GM19025 (cell line): ENCODE results near the gene POLE.

Experiments used
- ATAC-seq: cut with Tn5 transposase; IDR thresholded peaks from one replicate; pipeline ENCODE4 v1.9.1; 2021; ENCODE audit warnings: mild to moderate bottlenecking, low read depth, moderate library complexity; ENCODE audit not compliant: unreplicated experiment

Gene POLE

DNA sequence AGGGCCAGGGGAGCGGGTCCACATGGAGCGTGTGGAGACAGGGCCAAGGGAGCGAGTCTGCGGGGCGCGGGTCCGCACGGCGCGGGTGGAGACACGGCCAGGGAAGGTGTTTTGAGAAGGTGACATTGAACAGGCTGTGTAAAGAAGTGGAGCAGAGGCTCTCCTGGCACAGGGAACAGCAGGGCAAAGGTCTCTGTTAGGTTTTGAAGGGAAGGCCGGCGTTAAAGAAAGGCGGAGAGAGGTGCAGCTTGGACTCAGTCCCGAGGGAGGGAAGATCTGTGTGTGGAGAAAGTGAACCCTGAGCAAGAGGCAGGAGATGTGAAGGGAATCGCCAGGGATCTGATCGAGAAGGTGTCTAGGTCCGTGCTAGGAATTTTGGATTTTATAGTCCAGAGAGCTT is 2.1 kb upstream of the POLE start:
- no peak for ATAC-seq

- peak; percentile 10 for ATAC-seq
These were observed 324 bp downstream of the POLE start for GRCh38 chr12:132686825-132687210.

DNA sequence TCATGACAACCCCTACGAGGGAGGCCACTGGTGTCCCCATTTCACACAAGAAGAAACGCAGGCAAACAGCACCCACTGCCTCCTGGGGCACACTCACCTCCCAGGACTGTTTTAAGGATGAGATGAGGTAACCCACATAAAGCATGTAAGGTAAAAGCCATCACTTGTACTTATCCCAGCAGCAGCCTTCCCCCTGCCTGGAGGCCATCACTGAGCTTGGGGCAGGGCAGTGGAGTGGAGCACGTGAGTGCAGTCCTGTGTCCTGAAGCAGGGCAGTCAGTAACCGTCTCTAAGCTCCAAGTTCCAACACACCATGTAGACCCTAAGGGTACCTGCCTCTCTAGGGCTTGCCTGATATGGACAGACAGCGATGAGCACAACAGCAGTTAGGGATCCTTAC is 1.7 kb downstream of the POLE start:
- ATAC-seq = no peak

DNA sequence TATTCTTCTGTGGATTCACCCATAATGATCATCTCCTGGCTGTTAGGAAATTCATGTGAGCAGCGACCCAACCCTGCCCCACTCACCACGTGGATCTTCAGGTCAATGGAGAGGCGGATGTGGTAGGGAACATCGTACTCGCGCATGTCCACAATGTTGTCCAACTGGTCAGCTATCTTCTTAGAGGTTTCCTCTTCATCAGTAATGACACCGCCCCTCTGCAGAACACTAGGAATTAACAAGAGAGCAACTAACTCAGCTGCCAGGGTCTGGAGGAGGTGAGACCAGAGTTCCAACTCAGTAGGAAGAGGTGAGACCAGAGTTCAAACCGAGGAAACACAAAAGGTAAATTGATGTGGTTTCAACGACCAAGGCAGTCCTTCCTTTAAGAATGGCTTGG is 9.7 kb downstream of the POLE start:
- ATAC-seq = no peak

DNA sequence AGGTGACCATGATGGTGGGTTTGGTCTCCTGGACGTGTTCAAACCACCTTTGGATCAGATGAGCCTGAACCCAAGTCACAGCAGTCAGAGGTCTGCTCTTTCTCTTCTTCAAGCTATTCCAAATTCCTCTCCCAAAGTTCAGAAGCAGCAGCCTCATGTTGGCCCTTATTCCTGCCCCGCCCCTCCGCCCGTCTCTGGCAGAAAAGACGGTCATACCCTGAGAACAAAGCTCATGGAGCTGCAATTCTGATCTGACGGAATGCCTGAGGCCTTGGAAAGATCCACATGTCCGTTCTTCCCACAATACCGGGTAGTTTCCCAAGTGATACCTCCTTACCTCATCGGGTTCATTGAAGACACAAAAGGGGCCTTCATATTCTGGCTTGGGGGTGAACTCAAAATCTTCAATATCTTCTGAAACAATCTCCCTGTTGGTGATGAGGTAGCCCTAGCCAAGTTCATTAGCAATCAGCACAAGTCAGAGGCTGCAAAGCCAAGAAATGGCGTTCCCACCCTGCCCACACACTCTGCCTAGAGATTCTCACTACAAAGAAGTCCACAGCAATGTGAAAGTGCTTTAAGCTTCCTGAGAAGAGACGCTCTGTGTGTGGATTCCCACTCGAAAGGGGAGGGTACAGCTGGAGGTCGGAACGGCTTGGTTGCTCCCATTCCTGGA is 11.2 kb downstream of the POLE start:
- no peak for ATAC-seq

- no peak for ATAC-seq
These were observed 12.6 kb downstream of the POLE start for GRCh38 chr12:132674561-132674960.

DNA sequence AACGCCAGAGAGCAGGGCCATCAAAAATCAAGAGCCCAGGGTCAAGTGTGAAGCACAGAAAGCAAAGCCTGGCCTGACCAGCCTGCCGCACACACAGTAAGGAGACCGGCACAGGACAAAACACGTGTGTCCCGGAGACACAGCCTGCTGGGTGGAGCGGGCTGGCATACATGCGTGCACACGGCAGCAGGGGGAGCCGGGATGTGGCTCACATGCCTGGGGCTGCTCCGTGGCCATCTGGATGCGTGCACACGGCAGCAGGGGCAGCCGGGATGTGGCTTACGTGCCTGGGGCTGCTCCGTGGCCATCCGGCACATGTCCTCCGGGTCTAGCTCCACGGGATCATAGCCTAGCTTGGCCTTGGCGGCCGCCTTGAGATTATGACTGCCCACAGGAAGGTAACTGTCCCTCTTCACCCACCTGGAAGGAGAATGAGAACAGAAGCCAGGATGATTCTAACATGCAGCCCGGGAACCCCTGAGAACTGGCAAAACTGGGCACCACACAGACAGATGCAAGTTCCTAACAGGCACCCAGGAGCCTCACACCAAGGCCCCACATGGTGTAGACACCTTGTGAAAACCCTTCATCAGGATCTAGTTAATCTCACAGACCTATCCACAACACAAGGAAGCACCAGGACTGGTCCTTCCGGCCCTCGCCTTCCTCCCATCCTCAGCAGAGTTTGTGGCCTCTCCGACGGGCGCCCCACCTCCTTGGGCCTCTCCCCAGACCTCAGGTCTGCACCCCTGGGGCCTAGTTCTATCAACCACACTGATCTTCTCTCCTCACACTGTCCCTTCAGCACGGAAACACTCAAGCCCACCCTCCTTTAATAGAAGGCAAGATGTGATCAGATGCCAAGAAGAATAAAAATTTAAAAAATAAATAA is 13.6 kb downstream of the POLE start:
- no peak for ATAC-seq

- ATAC-seq = no peak
These were observed 14.5 kb downstream of the POLE start for GRCh38 chr12:132672678-132673077.

DNA sequence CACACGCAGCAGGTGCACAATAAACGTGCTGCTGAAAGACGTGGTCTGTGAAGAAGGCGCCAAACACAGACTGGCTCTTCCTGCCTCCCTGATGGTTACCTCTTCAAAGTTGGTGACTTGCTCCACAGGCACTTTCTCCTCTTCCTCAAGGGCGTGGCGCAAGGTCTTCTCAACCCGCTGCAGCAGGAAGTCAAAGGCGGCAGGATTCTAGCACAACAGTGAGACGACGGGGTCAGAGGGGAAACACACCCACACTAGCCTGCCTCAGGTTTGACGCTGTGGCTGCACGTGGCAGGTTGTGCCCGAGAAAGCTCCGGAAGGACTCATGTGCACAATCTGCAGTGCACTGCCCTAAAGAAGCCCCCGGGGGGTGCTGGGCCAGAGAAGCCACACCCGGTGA is 15.0 kb downstream of the POLE start:
- no peak for ATAC-seq

DNA sequence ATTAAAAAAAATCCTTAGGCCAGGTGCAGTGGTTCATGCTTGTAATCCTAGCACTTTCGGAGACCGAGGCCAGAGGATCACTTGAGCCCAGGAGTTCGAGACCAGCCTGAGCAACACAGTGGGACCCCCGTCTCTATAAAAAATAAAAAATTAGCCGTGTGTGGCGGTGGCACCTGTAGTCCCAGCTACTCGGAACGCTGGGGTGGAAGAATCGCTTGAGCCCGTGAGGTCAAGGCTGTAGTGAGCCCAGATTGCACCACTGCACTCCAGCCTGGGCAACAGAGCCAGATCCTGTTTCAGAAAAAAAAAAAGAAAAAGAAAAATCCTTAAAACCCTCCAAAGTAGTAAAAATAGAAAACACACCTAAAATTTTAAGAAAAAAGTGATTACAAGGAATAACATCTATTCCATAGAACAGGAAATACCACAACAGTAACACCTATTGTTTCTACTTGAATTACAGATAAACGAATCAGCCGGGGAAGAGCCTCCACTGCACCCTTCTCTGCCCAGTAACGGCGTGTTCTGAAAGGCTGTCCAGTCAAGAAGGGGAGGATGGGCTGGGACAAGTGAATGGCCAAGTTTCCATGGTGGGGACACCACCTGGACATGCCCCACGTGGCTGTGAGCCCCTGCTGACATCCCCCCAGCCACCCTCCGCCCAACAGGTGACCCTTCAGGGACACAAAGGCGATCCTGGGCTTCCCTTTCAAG is 17.8 kb downstream of the POLE start:
- no peak for ATAC-seq

DNA sequence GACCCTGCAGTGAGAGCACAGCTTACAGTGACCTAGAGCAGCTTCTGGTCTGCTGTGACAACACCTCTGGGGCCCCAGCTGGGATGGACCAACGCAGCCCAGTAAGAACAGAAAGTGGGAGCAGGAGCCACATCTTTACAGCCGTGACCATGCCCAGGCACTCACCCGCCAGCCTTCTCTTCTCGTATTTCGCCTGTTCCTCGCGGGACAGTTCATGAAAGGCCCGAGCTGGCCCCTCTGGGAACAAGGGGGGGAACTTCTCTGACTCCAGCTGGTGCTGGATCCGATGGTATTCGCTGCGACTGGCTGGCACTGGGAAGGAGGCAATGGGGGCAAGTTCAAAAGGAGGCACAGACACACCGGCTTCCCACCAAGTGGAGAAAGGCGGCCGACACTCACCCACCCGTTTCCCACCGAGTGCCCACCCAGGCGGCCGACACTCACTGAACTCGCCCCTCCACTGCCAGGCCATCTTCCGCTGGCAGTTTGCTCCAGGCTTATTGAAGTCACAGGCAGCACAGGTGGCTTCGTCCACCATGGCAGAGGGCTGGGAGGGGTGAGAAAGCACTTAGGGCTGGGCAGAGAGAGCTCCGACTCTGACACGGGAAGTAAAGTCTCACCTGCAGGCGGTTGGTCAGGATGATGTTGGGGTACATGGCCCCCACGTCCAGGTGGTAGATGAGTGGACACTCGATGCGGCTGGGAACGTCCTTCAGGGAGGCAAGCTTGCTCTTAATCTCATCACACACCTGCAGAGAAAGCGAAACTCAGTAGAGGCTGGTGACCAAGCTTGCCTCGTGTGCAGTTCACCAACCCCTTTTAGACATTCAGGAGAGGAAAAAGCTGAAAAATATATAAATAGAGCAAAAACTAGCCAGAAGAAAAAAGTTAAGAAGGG is 18.7 kb downstream of the POLE start:
- no peak for ATAC-seq

DNA sequence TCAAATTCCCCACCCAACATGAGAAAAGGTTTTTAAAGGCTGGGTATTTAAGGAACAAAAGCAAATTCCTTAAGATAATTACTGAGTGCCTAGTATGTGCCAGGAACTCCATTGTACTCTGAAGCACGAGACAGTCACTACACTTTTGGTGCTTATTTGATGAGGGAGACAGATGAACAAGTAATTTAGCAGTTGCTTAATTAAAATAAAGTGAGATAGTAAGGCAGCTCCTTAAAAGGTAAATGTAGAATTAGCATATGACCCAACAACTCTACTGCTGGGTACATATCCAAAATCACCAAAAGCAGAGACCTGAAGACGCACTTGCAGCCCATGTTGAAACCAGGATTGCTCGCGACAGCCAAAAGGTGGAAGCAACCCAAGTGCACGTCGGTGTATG is 21.3 kb downstream of the POLE start:
- no peak for ATAC-seq

DNA sequence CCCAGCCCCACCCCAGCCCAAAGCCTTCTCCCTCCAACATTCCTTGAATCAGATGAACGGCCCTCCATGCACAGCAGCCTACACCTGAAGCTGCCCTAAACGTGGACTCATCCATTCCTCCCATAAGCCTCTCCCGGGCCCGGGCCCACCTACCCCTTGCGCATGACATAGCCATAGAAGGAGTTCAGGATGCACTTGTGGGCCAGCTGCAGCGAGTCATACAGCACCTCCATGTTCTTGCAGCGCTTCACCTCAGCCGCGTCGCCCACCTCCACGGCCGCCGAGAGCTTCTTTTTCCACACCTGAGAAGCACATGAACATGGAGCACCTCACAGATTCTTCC is 22.0 kb downstream of the POLE start:
- no peak for ATAC-seq

- no peak for ATAC-seq
These were observed 22.7 kb downstream of the POLE start for GRCh38 chr12:132664206-132665148.

- no peak for ATAC-seq
These were observed 24.0 kb downstream of the POLE start for GRCh38 chr12:132662901-132663755.

- ATAC-seq = no peak
These were observed 25.2 kb downstream of the POLE start for GRCh38 chr12:132661972-132662371.

DNA sequence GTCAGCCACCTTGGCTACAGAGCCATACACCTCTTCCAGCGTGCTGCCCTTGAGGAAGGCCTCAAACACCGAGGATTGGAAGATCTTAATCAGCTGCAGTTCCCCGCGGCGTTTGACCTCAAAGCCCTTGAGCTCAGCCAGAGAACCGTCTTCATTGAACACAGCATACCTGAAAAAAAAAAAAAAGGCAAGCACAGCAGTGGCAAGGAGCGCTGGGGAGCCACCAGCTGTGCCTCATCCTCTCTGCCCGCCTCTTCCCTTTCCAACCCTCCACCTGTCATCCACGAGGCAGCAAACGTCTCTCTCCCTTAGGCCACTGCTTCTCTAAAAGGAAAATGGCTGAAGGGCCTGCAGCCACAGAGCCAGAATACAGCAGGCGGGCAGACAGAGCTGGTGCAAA is 26.1 kb downstream of the POLE start:
- no peak for ATAC-seq

- no peak for ATAC-seq
These were observed 27.1 kb downstream of the POLE start for GRCh38 chr12:132660052-132660451.

DNA sequence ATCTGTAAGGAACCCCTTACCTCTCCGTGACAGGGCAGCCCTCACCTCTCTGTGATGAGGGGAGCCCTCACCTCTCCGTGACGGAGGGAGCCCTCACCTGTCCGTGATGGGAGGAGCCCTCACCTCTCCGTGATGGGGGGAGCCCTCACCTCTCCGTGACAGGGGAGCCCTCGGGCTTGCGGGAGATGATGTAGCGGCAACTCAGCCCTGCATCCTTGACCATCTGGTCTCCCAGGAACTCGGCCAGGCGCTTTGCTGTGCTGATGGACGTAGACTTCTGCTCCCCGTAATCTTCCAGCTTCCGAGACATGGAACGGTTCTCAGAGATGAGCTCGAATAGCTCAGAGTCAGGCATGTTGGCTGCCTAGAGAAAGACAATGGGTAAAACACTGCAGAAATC is 28.0 kb downstream of the POLE start:
- ATAC-seq = no peak
